ENCODE data around the gene ADAM12. TPM values are rescaled to one million over a fixed set of nuclear protein-coding genes. Genes with fewer than 3 reads are reported as not detected.

The ADAM12 gene
- total and polyA plus RNA-seq, 10 of the 15 experiments (the other 5 are each of a cell fraction or from before 2014, with no cell fraction given), result under 0.01 to 0.62 (median 0.04) TPM; not detected in 5

DNA sequence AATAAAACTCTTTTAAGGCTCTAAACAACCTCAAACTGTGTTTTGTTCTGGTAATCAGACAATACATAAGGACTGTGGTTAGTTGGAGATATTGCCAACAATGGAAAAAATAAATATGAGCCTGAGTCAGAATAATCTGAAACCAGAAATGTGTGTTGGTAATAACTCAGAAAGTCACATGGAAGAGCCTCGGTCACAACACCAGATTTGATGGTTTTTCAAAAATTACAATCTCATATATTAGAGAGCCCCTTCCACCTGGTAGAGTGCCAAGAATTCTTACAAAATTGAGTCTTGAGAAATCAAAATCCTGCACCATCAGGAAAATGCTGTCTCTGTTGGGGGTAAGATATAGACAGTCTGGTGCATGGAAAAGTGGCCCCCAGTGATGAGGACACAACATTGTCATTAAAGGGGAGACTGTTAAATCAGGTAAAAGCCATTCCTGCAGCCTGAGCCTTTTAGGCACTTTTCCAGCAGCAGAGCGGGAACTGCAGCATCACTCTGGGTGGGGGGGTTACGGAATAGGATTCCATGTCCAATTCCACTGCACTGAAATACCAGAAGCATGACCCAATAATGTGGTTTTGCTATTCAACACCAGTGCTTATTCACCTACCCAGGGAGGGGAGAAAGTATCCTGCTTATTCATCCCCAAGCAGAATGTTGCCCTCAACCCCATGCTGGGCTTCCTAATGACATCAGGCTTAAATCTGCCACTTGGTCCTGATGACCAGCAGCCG is 9.5 kb upstream of the ADAM12 start (continued):
- TF ChIP-seq HSF1 (IDR thresholded peaks at IDR 0.05; ENCODE audit: low read depth, low read length) (no peak), ZNF217 (IDR thresholded peaks at IDR 0.05) (no peak), PAX5 (IDR thresholded peaks at IDR 0.05; ENCODE audit: borderline replicate concordance, low read depth, low read length) (no peak), PRDM15 (CRISPR knock-in tag; IDR thresholded peaks at IDR 0.05) (no peak), CBFB (IDR thresholded peaks at IDR 0.05; ENCODE audit: low read depth) (no peak), CHD4 (IDR thresholded peaks at IDR 0.05) (no peak)

- CTCF ChIA-PET, result no interaction called here
- TF ChIP-seq BRCA1 (IDR thresholded peaks at IDR 0.05; ENCODE audit: low read depth, low read length) (no peak), MLLT1 (IDR thresholded peaks at IDR 0.05) (no peak), YBX1 (IDR thresholded peaks at IDR 0.05) (no peak), MYB (IDR thresholded peaks at IDR 0.05; ENCODE audit: borderline replicate concordance, low read depth, low read length) (no peak)
Observed at GRCh38 chr10:126397156-126397555, 8.9 kb upstream of the ADAM12 start.

More at GRCh38 chr10:126397156-126397555, 8.9 kb upstream of the ADAM12 start:
- ChIA-PET RAD21 (ENCODE audit: unreplicated experiment) (no interaction called here), SMC1A (ENCODE audit: uncharacterized antibody, unreplicated experiment) (no interaction called here), POLR2A (no interaction called here)
- Histone ChIP-seq H3K27ac (ENCODE audit: control insufficient read depth, insufficient read depth) (no peak overlapping the region), H3K9ac (ENCODE audit: control insufficient read depth, insufficient read depth, low read length) (no peak overlapping the region), H3K4me1 (ENCODE audit: control insufficient read depth, insufficient read depth, low read length) (no peaks in the 10 kb centered on the region), H3K9me3 (replicated peaks; ENCODE audit: control insufficient read depth, insufficient read depth, low read length) (no peaks in the 10 kb centered on the region), H3K4me2 (ENCODE audit: control insufficient read depth, insufficient read depth) (no peak overlapping the region), H3K79me2 (ENCODE audit: control insufficient read depth, insufficient read depth, low read length) (no peaks in the 10 kb centered on the region), H3K36me3 (ENCODE audit: control insufficient read depth in 2 of 2, insufficient read depth in 2 of 2, low read length in 1 of 2) (no peaks in the 10 kb centered on the region), H3K4me3 (no peak overlapping the region), H2AFZ (ENCODE audit: control insufficient read depth, low read depth, low read length) (no peak overlapping the region), H4K20me1 (ENCODE audit: control insufficient read depth, insufficient read depth) (no peaks in the 10 kb centered on the region), H3K27me3 (replicated peaks in 1 of 2; ENCODE audit: control insufficient read depth in 2 of 2, insufficient read depth in 2 of 2, low read length in 1 of 2) (no peaks in the 10 kb centered on the region)
- intact Hi-C loops (cut with micrococcal nuclease; ENCODE audit: unreplicated experiment), result no loop called here
- WGBS (ENCODE audit: insufficient coverage, insufficient replicate concordance, low lambda C conversion rate, missing lambda C conversion rate), result 10% methylated on average over 3 of the region's 3 CpGs
- in situ Hi-C loops (cut with MboI), result no loop called here
- DNase-seq (ENCODE audit: low read depth, low spot score) (no peak), FAIRE-seq (no peak), ATAC-seq (no peak)
- no TSS peak for BruUV-seq (replicated peaks)

All from GM12878 (cell line).